Trophoblast cell (in vitro differentiated cells and primary cell): ENCODE data around the gene PLA2G7.
"Not testable (repeated sequence)": the region's sequence is repeated elsewhere in the genome, so short reads cannot be mapped to it uniquely, and the experiment has no call there.

Experiments used
- DNase-seq, 2 donors: peaks; one replicate each; pipeline ENCODE4 v3.0.0-alpha.2; 2016
- H2AFZ ChIP-seq: 2 replicates; pipeline ENCODE4 v1.6.1; 2013; ENCODE audit warnings: low read length, moderate library complexity, mild to moderate bottlenecking; ENCODE audit not compliant: insufficient read depth, poor library complexity
- H2AK5ac ChIP-seq: 2 replicates; pipeline ENCODE4 v1.6.1; 2013; ENCODE audit warnings: mild to moderate bottlenecking, low read length
- H2BK120ac ChIP-seq: 2 replicates; pipeline ENCODE4 v1.6.1; 2013; ENCODE audit warnings: low read length, mild to moderate bottlenecking, moderate library complexity; ENCODE audit not compliant: insufficient read depth, poor library complexity
- H2BK12ac ChIP-seq: 2 replicates; pipeline ENCODE4 v1.6.1; 2013; ENCODE audit warnings: mild to moderate bottlenecking, low read length, moderate library complexity
- H2BK5ac ChIP-seq: 2 replicates; pipeline ENCODE4 v1.6.1; 2013; ENCODE audit warnings: low read length, low read depth, moderate library complexity, mild to moderate bottlenecking; ENCODE audit not compliant: poor library complexity
- H3K14ac ChIP-seq: 2 replicates; pipeline ENCODE4 v1.6.1; 2013; ENCODE audit warnings: mild to moderate bottlenecking, low read length
- H3K18ac ChIP-seq: 2 replicates; pipeline ENCODE4 v1.6.1; 2013; ENCODE audit warnings: mild to moderate bottlenecking, low read length
- H3K23ac ChIP-seq: 2 replicates; pipeline ENCODE4 v1.6.1; 2013; ENCODE audit warnings: low read length
- H3K27ac ChIP-seq: 2 replicates; pipeline ENCODE4 v1.5.1; 2013; ENCODE audit warnings: low read depth, mild to moderate bottlenecking, inconsistent platforms, low read length, moderate library complexity
- H3K27me3 ChIP-seq: 2 replicates; pipeline ENCODE4 v1.6.1; 2013; ENCODE audit warnings: inconsistent platforms, mild to moderate bottlenecking, low read length, moderate library complexity; ENCODE audit not compliant: insufficient read depth
- H3K36me3 ChIP-seq, 2 experiments: 1 replicate in 1 of 2; 2 replicates in 1 of 2; pipeline ENCODE4 v1.6.1; 2013; ENCODE audit warnings: low read length in 2 of 2, mild to moderate bottlenecking in 2 of 2, moderate library complexity in 1 of 2; ENCODE audit not compliant: insufficient read depth in 2 of 2, control insufficient read depth in 1 of 2
- H3K4ac ChIP-seq: 2 replicates; pipeline ENCODE4 v1.6.1; 2013; ENCODE audit warnings: low read depth, mild to moderate bottlenecking, low read length, moderate library complexity
- H3K4me1 ChIP-seq, 2 experiments: 1 replicate in 1 of 2; 2 replicates in 1 of 2; pipeline ENCODE4 v1.6.1; 2013; ENCODE audit warnings: low read length in 2 of 2, mild to moderate bottlenecking in 2 of 2, moderate library complexity in 1 of 2; ENCODE audit not compliant: insufficient read depth in 2 of 2, control insufficient read depth in 1 of 2
- H3K4me2 ChIP-seq: 2 replicates; pipeline ENCODE4 v1.6.1; 2013; ENCODE audit warnings: inconsistent platforms, mild to moderate bottlenecking, low read length, moderate library complexity
- H3K4me3 ChIP-seq: 2 replicates; pipeline ENCODE4 v1.5.1; 2013; ENCODE audit warnings: mild to moderate bottlenecking, low read depth, low read length, inconsistent platforms
- H3K79me1 ChIP-seq: one replicate; pipeline ENCODE4 v1.6.1; 2013; ENCODE audit warnings: low read length
- H3K79me2 ChIP-seq: 2 replicates; pipeline ENCODE4 v1.6.1; 2013; ENCODE audit warnings: low read length, mild to moderate bottlenecking; ENCODE audit not compliant: control insufficient read depth, insufficient read depth, poor library complexity
- H3K9ac ChIP-seq: 2 replicates; pipeline ENCODE4 v1.6.1; 2013; ENCODE audit warnings: mild to moderate bottlenecking, low read length
- H3K9me3 ChIP-seq: 2 replicates; pipeline ENCODE4 v1.6.1; 2013; ENCODE audit warnings: low read depth, mild to moderate bottlenecking, control low read depth, inconsistent platforms, low read length; ENCODE audit not compliant: insufficient read depth
- H4K12ac ChIP-seq: 2 replicates; pipeline ENCODE4 v1.6.1; 2013; ENCODE audit warnings: low read depth, mild to moderate bottlenecking, low read length, moderate library complexity
- H4K8ac ChIP-seq: 2 replicates; pipeline ENCODE4 v1.6.1; 2013; ENCODE audit warnings: low read depth, mild to moderate bottlenecking, low read length, moderate library complexity
- H4K91ac ChIP-seq: one replicate; pipeline ENCODE4 v1.6.1; 2013; ENCODE audit warnings: low read depth, mild to moderate bottlenecking, low read length, moderate library complexity
- WGBS: extraction: QIAGEN DNeasy Blood & Tissue Kit; methylation state at CpG from one replicate; pipeline ENCODE4 v1.1.7; 2013; ENCODE audit warnings: missing lambda C conversion rate; ENCODE audit not compliant: insufficient read length, insufficient coverage; ENCODE audit errors: extremely low coverage; 5-methylcytosine and 5-hydroxymethylcytosine counted together

The PLA2G7 gene

GRCh38 chr6:46746696-46747095 lies 11.5 kb upstream of the PLA2G7 start, which contains the start of gene ANKRD66:
ANKRD66 (plus strand) TSS chr6:46746933; CDS start chr6:46751949, 5,016 bp downstream.
- Histone ChIP-seq H2AK5ac (no peak within 1 kb of the TSS), H2AFZ (no peak within 1 kb of the TSS), H3K79me1 (no peaks in the 10 kb centered on the region), H3K36me3 (no peaks in the 10 kb centered on the region), H3K4ac (no peak within 1 kb of the TSS), H4K8ac (no peak within 1 kb of the TSS), H3K4me2 (no peak within 1 kb of the TSS), H3K14ac (no peak within 1 kb of the TSS), H2BK5ac (no peak within 1 kb of the TSS), H3K9ac (no peak within 1 kb of the TSS), H2BK120ac (no peak within 1 kb of the TSS), H3K9me3 (no peaks in the 10 kb centered on the region), H2BK12ac (no peak within 1 kb of the TSS), H3K4me1 (no peaks in the 10 kb centered on the region), H3K27ac (no peak within 1 kb of the TSS), H3K23ac (no peak within 1 kb of the TSS), H4K12ac (no peak within 1 kb of the TSS), H3K18ac (no peak within 1 kb of the TSS), H3K4me3 (no peak within 1 kb of the TSS), H4K91ac (no peak within 1 kb of the TSS), H3K27me3 (no peaks in the 10 kb centered on the region), H3K79me2 (no peaks in the 10 kb centered on the region)
- DNase-seq = no peak
- WGBS = no CpG with 5 or more reads among the region's 1 CpG

- no peak overlapping the region for H2BK12ac ChIP-seq
- H2BK5ac ChIP-seq = no peak overlapping the region
- H3K9ac ChIP-seq = no peak overlapping the region
- H3K4ac ChIP-seq = no peak overlapping the region
- H2BK120ac ChIP-seq = no peak overlapping the region
- no CpG with 5 or more reads among the region's 2 CpGs for WGBS
- H3K27me3 ChIP-seq = no peaks in the 10 kb centered on the region
- no peak overlapping the region for H4K91ac ChIP-seq
- H3K36me3 ChIP-seq = no peaks in the 10 kb centered on the region
- H2AK5ac ChIP-seq = no peak overlapping the region
- H3K9me3 ChIP-seq = no peaks in the 10 kb centered on the region
- H2AFZ ChIP-seq = no peak overlapping the region
- no peak overlapping the region for H3K4me3 ChIP-seq
- no peaks in the 10 kb centered on the region for H3K79me1 ChIP-seq
- H3K18ac ChIP-seq = no peak overlapping the region
- H4K12ac ChIP-seq = no peak overlapping the region
- H3K79me2 ChIP-seq = no peaks in the 10 kb centered on the region
- H3K27ac ChIP-seq = no peak overlapping the region
- no peak overlapping the region for H3K23ac ChIP-seq
- H3K4me1 ChIP-seq = no peaks in the 10 kb centered on the region
- no peak overlapping the region for H4K8ac ChIP-seq
- no peak overlapping the region for H3K14ac ChIP-seq
- DNase-seq = no peak
- H3K4me2 ChIP-seq = no peak overlapping the region
These were observed 10.8 kb upstream of the PLA2G7 start for GRCh38 chr6:46745973-46746372.

GRCh38 chr6:46744159-46744725 lies 9.1 kb upstream of the PLA2G7 start:
- not testable (repeated sequence) for H3K4ac ChIP-seq, H3K23ac ChIP-seq, H4K91ac ChIP-seq

GRCh38 chr6:46743425-46744158 lies 8.4 kb upstream of the PLA2G7 start:
- H3K9me3 ChIP-seq = no peaks in the 10 kb centered on the region
- DNase-seq = no peak
- H3K9ac ChIP-seq = no peak overlapping the region
- H3K4me3 ChIP-seq = no peak overlapping the region
- no peaks in the 10 kb centered on the region for H3K79me1 ChIP-seq
- no peak overlapping the region for H2BK12ac ChIP-seq
- H3K14ac ChIP-seq = no peak overlapping the region
- no peak overlapping the region for H3K18ac ChIP-seq
- H3K23ac ChIP-seq = no peak overlapping the region
- no peak overlapping the region for H2AK5ac ChIP-seq
- no peaks in the 10 kb centered on the region for H3K36me3 ChIP-seq
- WGBS = no CpG with 5 or more reads among the region's 1 CpG
- H3K27me3 ChIP-seq = no peaks in the 10 kb centered on the region
- no peak overlapping the region for H2AFZ ChIP-seq
- no peak overlapping the region for H3K27ac ChIP-seq
- H4K12ac ChIP-seq = no peak overlapping the region
- H3K4ac ChIP-seq = no peak overlapping the region
- H2BK120ac ChIP-seq = no peak overlapping the region
- H2BK5ac ChIP-seq = no peak overlapping the region
- no peaks in the 10 kb centered on the region for H3K4me1 ChIP-seq
- H3K79me2 ChIP-seq = no peaks in the 10 kb centered on the region
- H3K4me2 ChIP-seq = no peak overlapping the region
- no peak overlapping the region for H4K8ac ChIP-seq
- H4K91ac ChIP-seq = no peak overlapping the region

More at GRCh38 chr6:46744159-46744725, 9.1 kb upstream of the PLA2G7 start:
- H3K4me3 ChIP-seq, H2AK5ac ChIP-seq, H4K8ac ChIP-seq, H3K4me2 ChIP-seq, H3K27me3 ChIP-seq, H3K79me1 ChIP-seq, H4K12ac ChIP-seq, H3K14ac ChIP-seq, H2BK12ac ChIP-seq, H2BK120ac ChIP-seq, H3K27ac ChIP-seq, H3K4me1 ChIP-seq, H3K79me2 ChIP-seq, H3K9ac ChIP-seq, DNase-seq, H2AFZ ChIP-seq, H3K18ac ChIP-seq, H3K36me3 ChIP-seq, H2BK5ac ChIP-seq, H3K9me3 ChIP-seq: not testable (repeated sequence)
- no CpG with 5 or more reads among the region's 3 CpGs for WGBS
